Measurements from ENCODE around the gene CYP46A1. TPM values are rescaled to one million over a fixed set of nuclear protein-coding genes. Genes with fewer than 3 reads are reported as not detected.
A peak's percentile ranks its signal among the peaks of the same experiment; 100 is the strongest.

CYP46A1 gene
- total and polyA plus RNA-seq, 2 donors (not counting 1 experiment from before 2014, with no cell fraction given) = 0.27 to 0.28 TPM

DNA sequence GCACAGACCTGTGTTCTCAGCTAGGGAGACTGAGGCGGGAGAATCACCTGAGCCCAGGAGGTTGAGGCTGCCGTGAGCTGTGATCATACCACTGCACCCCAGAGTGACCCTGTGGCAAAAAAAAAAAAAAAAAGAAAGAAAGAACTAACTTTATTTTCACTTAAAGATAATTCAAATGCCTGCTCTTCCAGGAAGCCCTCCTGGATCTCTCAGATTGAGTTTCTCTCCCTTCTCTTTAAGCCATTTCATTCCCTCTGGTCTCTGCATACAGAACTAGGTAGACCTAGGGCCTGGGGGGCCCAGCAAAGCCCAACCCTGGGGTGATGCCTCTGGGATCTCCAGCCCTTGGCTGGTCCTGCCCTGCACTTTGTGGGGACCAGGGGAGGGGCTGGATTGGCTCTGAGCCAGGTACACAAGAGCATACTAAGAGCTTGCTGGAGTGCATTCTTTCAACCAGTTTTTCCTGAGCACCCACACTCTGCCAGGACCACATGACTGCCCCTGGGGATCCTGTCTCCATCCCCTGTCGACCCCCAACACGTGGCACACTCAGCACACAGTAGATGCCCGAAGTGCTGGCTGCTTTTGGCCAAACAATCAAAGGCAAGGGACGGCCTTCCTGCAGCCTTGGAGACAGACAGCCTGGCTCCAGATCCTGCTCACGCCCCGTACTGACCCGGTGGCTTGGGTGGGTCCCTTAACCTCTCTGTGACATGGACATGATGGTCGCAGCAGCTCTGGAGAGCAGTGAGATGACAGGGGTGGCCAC is 52.7 kb downstream of the CYP46A1 start:
- CTCF ChIA-PET = interaction anchor here (0.6 kb wide), 1 partner anchor 109 kb away, joined by 3 read pairs; no protein-coding TSS in a partner anchor
- POLR2A ChIA-PET = no interaction called here

DNA sequence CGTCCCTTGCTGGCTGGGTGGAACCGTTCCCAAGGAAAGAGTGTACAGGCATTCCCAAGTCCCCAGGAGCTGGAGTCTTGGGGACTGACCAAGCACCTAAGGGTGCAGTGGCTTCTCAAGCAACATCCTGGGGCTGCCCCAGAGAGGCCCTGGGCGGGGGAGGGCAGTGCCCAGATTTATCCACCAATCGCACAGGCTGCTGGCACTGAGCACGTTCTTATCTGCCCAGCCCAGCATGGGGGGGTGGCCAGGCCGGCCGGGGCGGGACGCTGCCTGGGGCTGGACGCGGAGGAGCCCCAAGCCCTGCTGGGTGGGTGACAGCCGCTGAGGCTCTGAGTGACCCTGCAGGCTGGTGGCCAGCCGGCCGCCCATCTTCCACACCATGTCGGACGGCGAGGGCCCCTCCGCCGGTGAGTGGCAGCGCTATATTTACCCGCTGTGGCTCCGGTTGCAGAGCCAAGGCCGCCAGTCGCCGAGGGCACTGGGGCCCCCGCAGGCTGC is 53.4 kb downstream of the CYP46A1 start:
- H3K36me3 ChIP-seq (replicated peaks in 1 of 2; ENCODE audit: control extremely low read depth in 1 of 2, control insufficient read depth in 1 of 2, extremely low read depth in 1 of 2, insufficient read depth in 2 of 2, low read length in 1 of 2) = no peaks in the 10 kb centered on the region
- Mint-ChIP-seq H3K27ac (no peak overlapping the region), H3K4me1 (peaks cover 3% of the 10 kb centered on the region), H3K9me3 (ENCODE audit: insufficient read depth) (no peaks in the 10 kb centered on the region), H3K4me3 (no peak overlapping the region), H3K27me3 (peaks cover 52% of the 10 kb centered on the region)
- no peak overlapping the region for H3K9ac ChIP-seq (ENCODE audit: low read length)
- POLR2A ChIA-PET = no interaction called here
- TF ChIP-seq, protein P1, sequence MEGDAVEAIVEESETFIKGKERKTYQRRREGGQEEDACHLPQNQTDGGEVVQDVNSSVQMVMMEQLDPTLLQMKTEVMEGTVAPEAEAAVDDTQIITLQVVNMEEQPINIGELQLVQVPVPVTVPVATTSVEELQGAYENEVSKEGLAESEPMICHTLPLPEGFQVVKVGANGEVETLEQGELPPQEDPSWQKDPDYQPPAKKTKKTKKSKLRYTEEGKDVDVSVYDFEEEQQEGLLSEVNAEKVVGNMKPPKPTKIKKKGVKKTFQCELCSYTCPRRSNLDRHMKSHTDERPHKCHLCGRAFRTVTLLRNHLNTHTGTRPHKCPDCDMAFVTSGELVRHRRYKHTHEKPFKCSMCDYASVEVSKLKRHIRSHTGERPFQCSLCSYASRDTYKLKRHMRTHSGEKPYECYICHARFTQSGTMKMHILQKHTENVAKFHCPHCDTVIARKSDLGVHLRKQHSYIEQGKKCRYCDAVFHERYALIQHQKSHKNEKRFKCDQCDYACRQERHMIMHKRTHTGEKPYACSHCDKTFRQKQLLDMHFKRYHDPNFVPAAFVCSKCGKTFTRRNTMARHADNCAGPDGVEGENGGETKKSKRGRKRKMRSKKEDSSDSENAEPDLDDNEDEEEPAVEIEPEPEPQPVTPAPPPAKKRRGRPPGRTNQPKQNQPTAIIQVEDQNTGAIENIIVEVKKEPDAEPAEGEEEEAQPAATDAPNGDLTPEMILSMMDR (IDR thresholded peaks at IDR 0.05) = no peak
- TF ChIP-seq EZH2 (IDR thresholded peaks at IDR 0.05; ENCODE audit: borderline replicate concordance, insufficient read depth, low read depth, low read length, poor library complexity, severe bottlenecking) = no peak
- H3K79me2 ChIP-seq (ENCODE audit: control insufficient read depth, insufficient read depth, low read length) = no peaks in the 10 kb centered on the region
- H3K27ac ChIP-seq (ENCODE audit: low read length in 2 of 2) = no peak overlapping the region
- intact Hi-C loops (cut with micrococcal nuclease) = no loop called here
- no peak for DNase-seq
- ATAC-seq (ENCODE audit: low read depth) = no peak
- CTCF ChIA-PET = no interaction called here
- H3K27me3 ChIP-seq (replicated peaks in 1 of 4; ENCODE audit: control extremely low read depth in 1 of 4, control insufficient read depth in 3 of 4, insufficient read depth in 4 of 4, low read length in 3 of 4) = peaks cover 0 to 32% (median 5%) of the 10 kb centered on the region in 4 experiments
- no peak overlapping the region for H2AFZ ChIP-seq (ENCODE audit: insufficient read depth, low read depth, low read length, poor library complexity, severe bottlenecking)
- H4K20me1 ChIP-seq (ENCODE audit: control insufficient read depth, insufficient read depth, low read length, poor library complexity, severe bottlenecking) = no peaks in the 10 kb centered on the region
- H3K4me1 ChIP-seq (ENCODE audit: control insufficient read depth in 2 of 2, insufficient read depth in 2 of 2, low read length in 2 of 2) = no peaks in the 10 kb centered on the region
- no peak overlapping the region for H3K4me3 ChIP-seq (ENCODE audit: control extremely low read depth in 1 of 5, extremely low read depth in 1 of 5, insufficient read depth in 1 of 5, low read depth in 2 of 5, low read length in 4 of 5)
- 4% methylated on average over 26 of the region's 26 CpGs for WGBS (ENCODE audit: insufficient coverage)
- no peaks in the 10 kb centered on the region for H3K9me3 ChIP-seq (ENCODE audit: control extremely low read depth in 1 of 3, control insufficient read depth in 2 of 3, insufficient read depth in 1 of 3, low read length in 2 of 3)
- H3K4me2 ChIP-seq (replicated peaks; ENCODE audit: low read depth, low read length, poor library complexity, severe bottlenecking) = peak overlapping the region; percentile 11

More for the DNA sequence above, 52.7 kb downstream of the CYP46A1 start:
- Histone ChIP-seq H3K36me3 (replicated peaks in 1 of 2; ENCODE audit: control extremely low read depth in 1 of 2, control insufficient read depth in 1 of 2, extremely low read depth in 1 of 2, insufficient read depth in 2 of 2, low read length in 1 of 2) (no peaks in the 10 kb centered on the region), H2AFZ (ENCODE audit: insufficient read depth, low read depth, low read length, poor library complexity, severe bottlenecking) (no peak overlapping the region), H3K4me3 (ENCODE audit: control extremely low read depth in 1 of 5, extremely low read depth in 1 of 5, insufficient read depth in 1 of 5, low read depth in 2 of 5, low read length in 4 of 5) (no peak overlapping the region), H3K4me2 (replicated peaks; ENCODE audit: low read depth, low read length, poor library complexity, severe bottlenecking) (no peak overlapping the region), H3K79me2 (ENCODE audit: control insufficient read depth, insufficient read depth, low read length) (no peaks in the 10 kb centered on the region), H3K27ac (ENCODE audit: low read length in 2 of 2) (no peak overlapping the region), H4K20me1 (ENCODE audit: control insufficient read depth, insufficient read depth, low read length, poor library complexity, severe bottlenecking) (no peaks in the 10 kb centered on the region), H3K4me1 (ENCODE audit: control insufficient read depth in 2 of 2, insufficient read depth in 2 of 2, low read length in 2 of 2) (no peaks in the 10 kb centered on the region), H3K9me3 (ENCODE audit: control extremely low read depth in 1 of 3, control insufficient read depth in 2 of 3, insufficient read depth in 1 of 3, low read length in 2 of 3) (no peaks in the 10 kb centered on the region), H3K9ac (ENCODE audit: low read length) (no peak overlapping the region), H3K27me3 (replicated peaks in 1 of 4; ENCODE audit: control extremely low read depth in 1 of 4, control insufficient read depth in 3 of 4, insufficient read depth in 4 of 4, low read length in 3 of 4) (peaks cover 0 to 29% (median 5%) of the 10 kb centered on the region in 4 experiments)
- TF ChIP-seq, protein P1 (IDR thresholded peaks at IDR 0.05) = no peak
- TF ChIP-seq EZH2 (IDR thresholded peaks at IDR 0.05; ENCODE audit: borderline replicate concordance, insufficient read depth, low read depth, low read length, poor library complexity, severe bottlenecking) = no peak
- no peak for DNase-seq
- intact Hi-C loops (cut with micrococcal nuclease) = no loop called here
- Mint-ChIP-seq H3K9me3 (ENCODE audit: insufficient read depth) (no peaks in the 10 kb centered on the region), H3K27ac (no peak overlapping the region), H3K27me3 (peaks cover 49% of the 10 kb centered on the region), H3K4me1 (peaks cover 3% of the 10 kb centered on the region), H3K4me3 (no peak overlapping the region)
- 28% methylated on average over 8 of the region's 10 CpGs for WGBS (ENCODE audit: insufficient coverage)
- ATAC-seq (ENCODE audit: low read depth) = no peak

Measured in B cell (primary cell).